HG03064 (cell line): ENCODE results near the gene MEAK7.
"Not testable (repeated sequence)": the region's sequence is repeated elsewhere in the genome, so short reads cannot be mapped to it uniquely, and the experiment has no call there.

ENCODE experiments used
- ATAC-seq: cut with Tn5 transposase; IDR thresholded peaks from one replicate; pipeline ENCODE4 v1.9.1; 2021; ENCODE audit warnings: low read depth; ENCODE audit not compliant: unreplicated experiment

Gene MEAK7

GRCh38 chr16:84535408-84535807, 30.9 kb upstream of the MEAK7 start:
- no peak for ATAC-seq

- ATAC-seq = no peak
Observed at GRCh38 chr16:84534815-84535214, 30.4 kb upstream of the MEAK7 start.

GRCh38 chr16:84532855-84533486, 28.5 kb upstream of the MEAK7 start:
- no peak for ATAC-seq

- ATAC-seq = no peak
Observed at GRCh38 chr16:84532291-84532724, 27.8 kb upstream of the MEAK7 start.

GRCh38 chr16:84531671-84532111, 27.2 kb upstream of the MEAK7 start:
- no peak for ATAC-seq

GRCh38 chr16:84530590-84530989, 26.1 kb upstream of the MEAK7 start:
- ATAC-seq = no peak

- no peak for ATAC-seq
Observed at GRCh38 chr16:84529607-84530006, 25.1 kb upstream of the MEAK7 start.

- ATAC-seq = no peak
Observed at GRCh38 chr16:84528322-84528721, 23.9 kb upstream of the MEAK7 start.

- ATAC-seq = no peak
Observed at GRCh38 chr16:84527532-84528269, 23.2 kb upstream of the MEAK7 start.

GRCh38 chr16:84526794-84527531, 22.5 kb upstream of the MEAK7 start:
- ATAC-seq = no peak

GRCh38 chr16:84524941-84525581, 20.6 kb upstream of the MEAK7 start:
- not testable (repeated sequence) for ATAC-seq

- no peak for ATAC-seq
Observed at GRCh38 chr16:84524346-84524920, 20.0 kb upstream of the MEAK7 start.

GRCh38 chr16:84521497-84521770, 17.0 kb upstream of the MEAK7 start:
- ATAC-seq = no peak

GRCh38 chr16:84520725-84521496, 16.5 kb upstream of the MEAK7 start:
- no peak for ATAC-seq

- no peak for ATAC-seq
Observed at GRCh38 chr16:84519855-84520254, 15.4 kb upstream of the MEAK7 start.

GRCh38 chr16:84518804-84519341, 14.4 kb upstream of the MEAK7 start:
- ATAC-seq = no peak

- not testable (repeated sequence) for ATAC-seq
Observed at GRCh38 chr16:84518220-84518619, 13.8 kb upstream of the MEAK7 start.

GRCh38 chr16:84517366-84517765, 12.9 kb upstream of the MEAK7 start:
- ATAC-seq = no peak

- ATAC-seq = peak; percentile 76
Observed at GRCh38 chr16:84514874-84515835, 10.7 kb upstream of the MEAK7 start.
